Measurements from ENCODE around the gene NDUFV1.

GRCh38 chr11:67640758-67641337, 34.1 kb downstream of the NDUFV1 start:
- no peak for TF ChIP-seq CTCF (IDR thresholded peaks at IDR 0.05)
- TF ChIP-seq POLR2A (IDR thresholded peaks at IDR 0.05), result no peak
- TF ChIP-seq POLR2AphosphoS5 (IDR thresholded peaks at IDR 0.05), result no peak
